Measurements from ENCODE around the gene JPT1. TPM values are rescaled to one million over a fixed set of nuclear protein-coding genes. Genes with fewer than 3 reads are reported as not detected.

The JPT1 gene
- total RNA-seq, 2 donors from 2014 or later = 216 to 232 TPM

Other genes with a start within 250 kb of the JPT1 start
- gene USH1G, start 231.3 kb downstream of the JPT1 start, total RNA-seq = not detected
- not detected for gene OTOP2, start 230.2 kb downstream of the JPT1 start, total RNA-seq
- gene OTOP3, start 218.6 kb downstream of the JPT1 start, total RNA-seq = not detected
- gene HID1, start 181.8 kb downstream of the JPT1 start, total RNA-seq = 1 to 10 TPM; 1.6 to 2.8 TPM
- gene CDR2L, start 166.9 kb downstream of the JPT1 start, total RNA-seq = 1 to 10 TPM; 1.5 TPM
- gene MRPL58, start 141.8 kb downstream of the JPT1 start, total RNA-seq = 10 to 100 TPM; 29.8 to 48.1 TPM
- 100 to 1,000 TPM; 193 to 218 TPM for gene ATP5PD, start 107.5 kb downstream of the JPT1 start, total RNA-seq
- 10 to 100 TPM; 17.4 to 19.4 TPM for gene KCTD2, start 107.3 kb downstream of the JPT1 start, total RNA-seq
- gene SLC16A5, start 66.6 kb downstream of the JPT1 start, total RNA-seq = 10 to 100 TPM in 1 of 2 donors, 1 to 10 TPM in 1; 6.0 to 10.9 TPM
- 1 to 10 TPM; 7.0 to 9.9 TPM for gene ARMC7, start 44.5 kb downstream of the JPT1 start, total RNA-seq
- gene NT5C, start 22.8 kb downstream of the JPT1 start, total RNA-seq = 10 to 100 TPM; 51.7 to 52.8 TPM
- gene SUMO2, start 28.4 kb upstream of the JPT1 start, total RNA-seq = 100 to 1,000 TPM; 557 to 621 TPM
- gene NUP85, start 51.2 kb upstream of the JPT1 start, total RNA-seq = 100 to 1,000 TPM; 108 to 146 TPM
- 10 to 100 TPM; 74.9 to 79.0 TPM for gene GGA3, start 107.1 kb upstream of the JPT1 start, total RNA-seq
- 10 to 100 TPM; 72.3 to 80.5 TPM for gene MRPS7, start 107.4 kb upstream of the JPT1 start, total RNA-seq
- gene MIF4GD, start 116.7 kb upstream of the JPT1 start, total RNA-seq = 10 to 100 TPM; 33.4 to 37.8 TPM
- 100 to 1,000 TPM in 1 of 2 donors, 10 to 100 TPM in 1; 74.4 to 110 TPM for gene SLC25A19, start 134.9 kb upstream of the JPT1 start, total RNA-seq